Mononuclear cell (primary cell): Measurements from ENCODE around the gene BCAS3. TPM values are rescaled to one million over a fixed set of nuclear protein-coding genes. Genes with fewer than 3 reads are reported as not detected.
"Not testable (repeated sequence)": the region's sequence is repeated elsewhere in the genome, so short reads cannot be mapped to it uniquely, and the experiment has no call there.

Experiments used
- H3K27me3 ChIP-seq: 2 replicates; pipeline ENCODE4 v1.6.0; 2011; ENCODE audit warnings: low read length, control low read depth; ENCODE audit not compliant: insufficient read depth
- H3K4me1 ChIP-seq: 2 replicates; pipeline ENCODE4 v1.5.1; 2011; ENCODE audit warnings: mild to moderate bottlenecking, low read length, control low read depth; ENCODE audit not compliant: insufficient read depth
- H3K4me3 ChIP-seq: 2 replicates; pipeline ENCODE4 v1.5.1; 2011; ENCODE audit warnings: mild to moderate bottlenecking, low read length, moderate library complexity
- H3K9me3 ChIP-seq: 2 replicates; pipeline ENCODE4 v1.5.1; 2011; ENCODE audit warnings: low read depth, mild to moderate bottlenecking, control low read depth, low read length
- total RNA-seq: library from RNA; depleted of rRNA; stranded (reverse); fragments of >200 nt; gene quantifications from one replicate; pipeline ENCODE4 v1.2.3, GENCODE V29; 2012

The BCAS3 gene
- total RNA-seq, 1 donor = 23.9 TPM

DNA sequence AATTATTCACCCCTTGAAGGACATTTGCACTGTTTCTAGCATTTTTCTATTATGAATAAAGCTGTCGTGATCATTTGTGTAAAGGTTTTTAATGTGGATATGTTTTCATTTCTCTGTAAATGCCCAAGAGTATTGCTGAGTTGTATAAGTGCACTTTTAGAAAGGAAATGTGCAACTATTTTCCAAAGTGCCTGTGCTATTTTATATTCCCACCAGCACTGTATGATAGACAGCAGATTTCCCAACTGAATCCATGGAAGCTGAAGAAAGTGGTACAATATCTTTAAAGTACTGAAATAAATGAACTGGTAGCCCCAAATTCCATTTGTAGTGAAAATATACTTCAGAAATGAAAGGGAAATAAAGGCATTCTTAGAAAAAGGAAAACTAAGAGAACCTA is 238.4 kb downstream of the BCAS3 start:
- Histone ChIP-seq H3K9me3 (peaks cover 6% of the 10 kb centered on the region), H3K27me3 (no peaks in the 10 kb centered on the region), H3K4me1 (no peaks in the 10 kb centered on the region), H3K4me3 (no peak overlapping the region)

DNA sequence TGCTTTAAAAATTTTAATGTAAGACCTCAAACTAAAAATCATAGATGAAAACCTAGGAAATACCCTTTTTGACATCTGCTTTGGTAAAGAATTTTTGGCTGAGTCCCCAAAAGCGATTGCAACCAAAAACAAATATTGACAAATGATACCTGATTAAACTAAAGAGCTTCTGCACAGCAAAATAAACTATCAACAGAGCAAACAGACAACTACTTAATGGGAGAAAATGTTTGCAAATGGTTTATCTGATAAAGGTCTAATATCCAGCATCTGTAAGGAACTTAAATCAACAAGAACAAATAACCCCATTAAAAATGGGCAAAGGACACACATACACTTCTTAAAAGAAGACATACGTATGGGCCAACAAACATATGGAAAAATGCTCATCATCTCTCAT is 242.5 kb downstream of the BCAS3 start:
- Histone ChIP-seq H3K9me3 (peaks cover 6% of the 10 kb centered on the region), H3K27me3 (no peaks in the 10 kb centered on the region), H3K4me3 (no peak overlapping the region), H3K4me1 (no peaks in the 10 kb centered on the region)

DNA sequence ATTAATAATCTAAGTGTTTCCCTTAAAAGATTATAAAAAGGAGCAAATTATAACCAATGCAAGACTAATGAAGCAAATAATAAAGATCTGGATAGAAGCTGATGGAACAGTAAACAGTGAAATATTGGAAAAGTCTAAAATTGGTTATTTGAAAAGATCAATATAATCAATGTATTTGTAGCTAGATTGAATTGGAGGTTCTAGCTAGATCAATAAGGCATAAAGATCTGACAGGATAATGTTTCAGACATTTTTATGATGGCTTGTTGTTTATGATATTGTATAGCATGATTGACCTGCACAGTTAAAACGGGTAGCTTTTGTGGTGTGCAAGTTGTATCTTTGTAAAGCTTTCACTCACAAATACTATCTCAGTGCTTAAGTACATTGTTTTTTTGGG is 245.3 kb downstream of the BCAS3 start:
- H3K4me1 ChIP-seq = no peaks in the 10 kb centered on the region
- H3K9me3 ChIP-seq = no peaks in the 10 kb centered on the region
- no peak overlapping the region for H3K4me3 ChIP-seq
- H3K27me3 ChIP-seq = no peaks in the 10 kb centered on the region

DNA sequence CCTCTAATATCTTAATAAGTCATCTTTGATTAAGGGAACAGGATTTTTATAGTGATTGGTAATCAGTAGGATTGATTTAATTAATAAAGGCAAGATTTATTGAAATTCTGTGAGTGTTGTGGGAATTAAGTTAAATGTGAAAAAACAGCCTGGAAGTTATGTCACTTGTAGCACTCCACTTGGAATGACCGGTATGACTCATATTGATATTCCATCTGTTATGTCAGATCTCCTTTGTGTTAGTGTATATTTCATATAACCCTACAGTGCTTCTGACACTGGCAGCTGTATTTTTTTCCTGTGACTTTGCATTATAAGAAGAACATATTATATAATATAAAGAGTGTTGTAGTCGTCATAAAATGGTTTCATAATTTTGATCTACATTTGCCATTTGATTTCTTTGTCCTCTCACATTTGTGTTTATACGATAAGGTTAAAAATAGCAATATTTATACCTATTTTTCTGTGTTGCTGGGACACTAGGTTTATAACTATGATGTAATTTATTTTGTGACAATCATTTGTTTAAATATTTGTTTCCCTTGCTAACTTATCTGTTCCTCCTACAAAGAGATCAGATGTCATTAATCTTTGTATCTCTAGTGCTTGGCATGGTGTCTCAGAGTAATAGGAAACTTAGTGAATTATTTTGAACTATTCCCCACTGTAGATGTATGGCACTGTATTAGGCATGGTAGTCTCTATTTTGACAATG is 249.0 kb downstream of the BCAS3 start:
- H3K27me3 ChIP-seq = no peaks in the 10 kb centered on the region
- no peaks in the 10 kb centered on the region for H3K9me3 ChIP-seq
- H3K4me1 ChIP-seq = no peaks in the 10 kb centered on the region
- no peak overlapping the region for H3K4me3 ChIP-seq

DNA sequence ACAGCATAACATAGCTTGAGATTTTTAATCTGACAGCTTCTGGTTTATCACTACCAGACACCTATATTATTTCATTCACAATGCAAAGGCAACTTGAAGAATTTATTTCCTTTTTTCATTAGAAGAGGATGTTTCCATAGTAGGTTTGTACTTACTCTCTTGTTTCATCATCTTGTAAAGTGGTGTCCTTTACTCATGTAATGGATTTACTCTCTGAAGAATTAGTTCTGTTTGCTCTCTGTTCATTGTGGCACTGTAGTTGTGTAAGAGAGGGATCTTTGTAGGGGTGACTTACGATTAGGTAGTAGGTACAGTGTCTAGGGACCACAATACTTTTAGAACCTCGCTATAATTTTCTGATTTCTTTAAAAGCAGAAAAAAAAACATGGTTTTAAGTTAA is 256.1 kb downstream of the BCAS3 start:
- no peaks in the 10 kb centered on the region for H3K4me1 ChIP-seq
- H3K9me3 ChIP-seq = no peaks in the 10 kb centered on the region
- H3K27me3 ChIP-seq = no peaks in the 10 kb centered on the region
- H3K4me3 ChIP-seq = no peak overlapping the region

DNA sequence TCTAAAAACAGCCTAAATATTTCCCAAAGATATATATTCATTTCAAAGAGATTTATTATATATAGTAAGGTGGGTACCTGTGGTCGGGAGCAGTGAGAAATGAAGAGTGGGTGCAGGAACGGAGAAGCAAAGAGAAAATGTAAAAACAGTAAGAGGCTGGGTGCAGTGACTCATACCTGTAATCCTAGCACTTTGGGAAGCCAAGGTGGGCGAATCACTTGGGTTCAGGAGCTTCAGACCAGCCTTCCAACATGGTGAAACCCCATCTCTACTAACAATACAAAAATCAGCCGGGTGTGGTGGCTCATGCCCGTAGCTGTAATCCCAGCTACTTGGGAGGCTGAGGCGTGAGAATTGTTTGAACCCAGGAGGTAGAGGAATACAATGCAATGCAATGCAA is 257.1 kb downstream of the BCAS3 start:
- Histone ChIP-seq H3K27me3 (no peaks in the 10 kb centered on the region), H3K4me1 (no peaks in the 10 kb centered on the region), H3K9me3 (no peaks in the 10 kb centered on the region), H3K4me3 (no peak overlapping the region)

DNA sequence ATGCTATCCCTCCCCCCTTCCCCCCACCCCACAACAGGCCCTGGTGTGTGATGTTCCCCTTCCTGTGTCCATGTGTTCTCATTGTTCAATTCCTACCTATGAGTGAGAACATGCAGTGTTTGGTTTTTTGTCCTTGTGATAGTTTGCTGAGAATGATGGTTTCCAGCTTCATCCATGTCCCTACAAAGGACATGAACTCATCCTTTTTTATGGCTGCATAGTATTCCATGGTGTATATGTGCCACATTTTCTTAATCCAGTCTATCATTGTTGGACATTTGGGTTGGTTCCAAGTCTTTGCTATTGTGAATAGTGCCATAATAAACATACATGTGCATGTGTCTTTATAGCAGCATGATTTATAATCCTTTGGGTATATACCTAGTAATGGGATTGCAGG is 258.3 kb downstream of the BCAS3 start:
- H3K27me3 ChIP-seq, H3K4me3 ChIP-seq, H3K9me3 ChIP-seq, H3K4me1 ChIP-seq: not testable (repeated sequence)

DNA sequence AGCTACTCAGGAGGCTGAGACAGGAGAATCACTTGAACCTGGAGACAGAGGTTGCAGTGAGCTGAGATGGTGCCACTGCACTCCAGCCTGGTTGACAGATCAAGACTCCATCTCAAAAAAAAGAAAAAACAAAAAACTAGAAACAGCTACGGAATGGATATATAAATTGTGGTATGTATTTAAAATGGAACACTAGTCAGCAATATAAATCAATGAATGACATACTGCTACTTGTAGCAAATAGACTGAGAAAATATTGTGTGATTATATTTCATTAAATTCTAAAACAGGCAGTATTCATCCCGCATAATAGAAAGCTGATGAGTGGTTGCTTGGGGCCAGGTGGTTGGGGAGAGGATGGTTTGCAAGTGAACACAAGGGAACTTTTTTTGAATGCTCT is 261.7 kb downstream of the BCAS3 start:
- H3K4me1 ChIP-seq = no peaks in the 10 kb centered on the region
- no peaks in the 10 kb centered on the region for H3K9me3 ChIP-seq
- H3K4me3 ChIP-seq = no peak overlapping the region
- no peaks in the 10 kb centered on the region for H3K27me3 ChIP-seq

DNA sequence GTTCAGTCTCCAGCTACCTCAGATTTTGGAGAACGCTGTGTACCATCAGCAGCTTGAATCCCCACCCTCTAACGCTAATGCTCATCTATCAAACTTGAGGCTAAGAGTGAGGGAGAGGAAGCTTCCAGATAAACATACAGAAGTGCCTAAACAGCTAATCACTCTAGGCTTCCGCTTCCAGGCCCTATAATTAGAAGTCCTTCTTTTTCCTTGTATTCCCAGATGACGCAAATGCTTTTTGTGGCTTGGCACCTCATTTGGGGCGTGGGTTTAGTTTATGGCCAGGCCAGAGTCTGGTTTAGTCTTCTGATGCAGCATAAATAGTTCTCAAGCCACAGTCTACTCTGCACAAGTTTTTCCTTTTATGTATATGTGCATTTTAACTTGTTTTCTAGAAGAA is 263.4 kb downstream of the BCAS3 start:
- Histone ChIP-seq H3K4me1 (no peaks in the 10 kb centered on the region), H3K9me3 (no peaks in the 10 kb centered on the region), H3K4me3 (no peak overlapping the region), H3K27me3 (no peaks in the 10 kb centered on the region)

DNA sequence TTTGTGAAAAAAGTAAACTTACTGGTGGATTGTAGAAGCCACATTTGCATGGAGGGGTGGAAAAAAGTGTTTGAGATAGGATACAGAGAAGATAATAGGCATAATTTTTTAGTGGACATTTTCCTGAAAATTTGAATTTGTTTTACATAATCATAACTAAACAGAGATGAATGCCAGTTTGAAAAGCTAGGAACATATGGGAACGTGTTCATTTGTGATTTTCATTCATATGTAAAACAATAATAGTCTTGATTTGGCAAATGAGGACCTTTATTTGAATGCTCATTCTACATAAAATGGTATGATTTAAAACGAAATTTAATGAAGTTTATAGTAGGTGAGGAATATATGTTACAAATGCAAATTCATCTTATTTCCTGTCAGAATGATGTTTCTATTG is 263.9 kb downstream of the BCAS3 start:
- no peak overlapping the region for H3K4me3 ChIP-seq
- no peaks in the 10 kb centered on the region for H3K4me1 ChIP-seq
- no peaks in the 10 kb centered on the region for H3K27me3 ChIP-seq
- no peaks in the 10 kb centered on the region for H3K9me3 ChIP-seq

DNA sequence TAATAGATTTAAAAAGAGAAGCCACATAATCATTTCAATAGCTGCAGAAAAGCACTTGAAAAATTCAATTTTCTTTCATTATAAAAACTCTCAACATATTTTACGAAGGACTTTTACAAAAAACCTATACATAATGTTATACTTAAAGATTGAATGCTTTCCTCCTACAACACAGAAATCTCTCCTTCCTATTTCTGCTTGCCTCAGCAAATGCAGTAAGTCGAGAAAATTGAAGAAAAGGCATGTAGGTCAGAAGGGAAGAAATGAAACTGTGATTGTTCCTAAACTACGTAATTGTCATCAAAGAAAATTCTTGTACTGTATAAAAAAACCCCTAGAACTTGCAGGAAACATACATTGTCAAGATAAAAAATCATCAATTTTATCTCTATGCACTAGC is 267.1 kb downstream of the BCAS3 start:
- Histone ChIP-seq H3K27me3 (no peaks in the 10 kb centered on the region), H3K4me1 (no peaks in the 10 kb centered on the region)

DNA sequence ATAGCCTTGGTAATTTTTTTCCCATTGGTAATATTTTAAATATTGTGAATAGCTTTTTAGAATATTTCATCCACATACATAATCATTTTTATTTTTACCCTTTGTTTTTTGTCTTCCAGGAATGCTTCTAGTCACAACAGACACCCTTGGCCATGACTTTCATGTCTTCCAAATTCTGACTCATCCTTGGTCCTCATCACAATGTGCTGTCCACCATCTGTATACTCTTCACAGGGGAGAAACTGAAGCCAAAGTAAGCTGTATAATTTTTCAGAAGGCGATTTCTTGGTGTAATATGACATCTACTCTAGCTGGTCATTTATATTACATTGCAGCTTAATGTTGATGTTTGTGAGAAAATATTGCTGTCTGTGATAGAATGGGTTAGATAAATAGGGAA is 269.4 kb downstream of the BCAS3 start:
- Histone ChIP-seq H3K9me3 (no peaks in the 10 kb centered on the region), H3K4me3 (no peak overlapping the region), H3K27me3 (no peaks in the 10 kb centered on the region), H3K4me1 (no peaks in the 10 kb centered on the region)

More for the DNA sequence above, 267.1 kb downstream of the BCAS3 start:
- Histone ChIP-seq H3K4me3 (no peak overlapping the region), H3K9me3 (no peaks in the 10 kb centered on the region)

DNA sequence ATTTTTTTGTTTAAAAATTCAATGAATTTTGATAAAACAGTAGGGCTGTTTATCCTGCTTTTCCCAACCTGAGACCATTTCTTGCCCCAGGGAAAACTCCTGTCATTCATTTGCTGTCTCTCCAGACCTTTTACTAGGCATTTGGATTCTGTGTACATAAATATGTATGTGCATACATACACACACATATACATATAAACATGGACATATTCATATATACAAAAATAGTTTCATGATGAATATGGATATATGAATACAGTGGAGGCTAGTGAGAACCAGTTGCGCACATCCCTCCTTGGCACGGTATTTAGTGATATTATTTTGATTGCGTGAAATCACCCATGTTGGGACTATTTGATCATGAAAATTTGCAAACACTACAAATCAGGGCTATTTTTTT is 269.9 kb downstream of the BCAS3 start:
- no peaks in the 10 kb centered on the region for H3K4me1 ChIP-seq
- no peak overlapping the region for H3K4me3 ChIP-seq
- no peaks in the 10 kb centered on the region for H3K9me3 ChIP-seq
- H3K27me3 ChIP-seq = no peaks in the 10 kb centered on the region

DNA sequence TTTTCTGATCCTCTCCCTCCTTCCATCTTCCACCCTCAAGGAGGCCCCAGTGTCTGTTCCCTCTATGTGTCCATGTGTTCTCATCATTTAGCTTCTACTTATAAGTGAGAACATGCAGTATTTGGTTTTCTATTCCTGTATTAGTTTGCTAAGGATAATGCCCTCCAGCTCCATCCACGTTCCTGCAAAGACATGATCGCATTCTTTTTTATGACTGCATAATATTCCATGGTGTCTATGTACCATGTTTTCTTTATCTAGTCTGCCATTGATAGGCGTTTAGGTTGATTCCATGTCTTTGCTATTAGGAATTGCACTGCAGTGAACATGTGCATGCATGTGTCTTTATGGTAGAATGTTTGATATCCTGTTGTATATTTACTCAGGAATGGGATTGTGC is 275.1 kb downstream of the BCAS3 start:
- Histone ChIP-seq H3K27me3 (no peaks in the 10 kb centered on the region), H3K4me3 (no peak overlapping the region), H3K4me1 (no peaks in the 10 kb centered on the region), H3K9me3 (no peaks in the 10 kb centered on the region)

DNA sequence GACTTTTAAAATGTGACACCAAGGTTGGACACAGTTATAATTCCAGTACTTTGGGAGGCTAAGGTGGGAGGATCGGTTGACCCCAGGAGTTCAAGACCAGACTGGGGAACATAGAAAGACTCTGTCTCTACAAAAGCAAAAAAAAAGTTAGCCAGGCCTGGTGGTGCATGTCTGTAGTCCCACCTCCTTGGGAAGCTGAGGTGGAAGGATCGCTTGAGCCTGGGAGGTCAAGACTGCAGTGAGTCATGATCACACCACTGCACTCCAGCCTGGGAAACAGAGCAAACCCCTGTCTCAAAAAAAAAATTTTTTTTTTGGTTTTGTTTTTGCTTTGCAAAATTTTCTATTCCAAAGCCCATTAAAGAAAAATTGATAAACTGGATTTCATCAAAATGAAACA is 281.4 kb downstream of the BCAS3 start:
- Histone ChIP-seq H3K9me3 (no peaks in the 10 kb centered on the region), H3K4me1 (no peaks in the 10 kb centered on the region), H3K27me3 (no peaks in the 10 kb centered on the region), H3K4me3 (no peak overlapping the region)

DNA sequence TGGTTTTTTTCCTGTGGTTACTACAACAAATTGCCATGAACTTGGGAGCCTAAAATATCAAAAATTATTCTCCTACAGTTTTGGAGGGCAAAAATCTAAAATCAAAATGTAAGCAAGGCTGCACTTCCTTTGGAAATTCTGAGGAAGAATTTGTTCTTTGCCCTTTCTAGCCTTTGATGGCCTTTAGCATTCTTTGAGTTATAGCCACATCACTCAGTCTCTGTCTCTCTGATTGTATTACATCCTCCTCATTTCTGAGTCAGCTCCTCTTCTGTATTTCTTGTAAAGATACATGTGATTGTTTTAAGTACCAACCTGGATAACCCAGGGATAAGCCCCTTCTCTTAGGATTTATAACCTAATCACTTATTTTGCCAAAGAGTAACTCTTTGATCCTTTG is 282.0 kb downstream of the BCAS3 start:
- no peaks in the 10 kb centered on the region for H3K27me3 ChIP-seq
- H3K9me3 ChIP-seq = no peaks in the 10 kb centered on the region
- no peaks in the 10 kb centered on the region for H3K4me1 ChIP-seq
- H3K4me3 ChIP-seq = no peak overlapping the region
